Memory B cell (primary cell): ENCODE data around the gene ERN1.

Source experiments
- ATAC-seq: fragments of 150-1000 bp; cut with Tn5 transposase; 2 replicates; pipeline ENCODE4 v1.10.0; 2021; ENCODE audit warnings: low read depth, mild to moderate bottlenecking, moderate library complexity
- DNase-seq, 2 donors: peaks; one replicate each; pipeline ENCODE4 v3.0.0; 2022; ENCODE audit warnings: low spot score in 2 of 2
- H3K27ac Mint-ChIP-seq: one replicate; pipeline ENCODE4 v1.8.0; 2022; ENCODE audit warnings: mild to moderate bottlenecking, moderate library complexity, mixed read lengths
- H3K27me3 Mint-ChIP-seq: one replicate; pipeline ENCODE4 v1.8.0; 2022; ENCODE audit warnings: mixed read lengths
- H3K36me3 Mint-ChIP-seq: one replicate; pipeline ENCODE4 v1.8.0; 2022; ENCODE audit warnings: mild to moderate bottlenecking, mixed read lengths
- H3K4me1 Mint-ChIP-seq: one replicate; pipeline ENCODE4 v1.8.0; 2022; ENCODE audit warnings: mixed read lengths
- H3K4me3 Mint-ChIP-seq: one replicate; pipeline ENCODE4 v1.8.0; 2022; ENCODE audit warnings: mild to moderate bottlenecking, moderate library complexity, mixed read lengths
- H3K9me3 Mint-ChIP-seq: one replicate; pipeline ENCODE4 v1.8.0; 2022; ENCODE audit warnings: mixed read lengths

Gene ERN1

GRCh38 chr17:64164596-64165285, 34.8 kb upstream of the ERN1 start:
- Mint-ChIP-seq H3K27ac (no peak overlapping the region), H3K4me3 (no peak overlapping the region), H3K36me3 (peaks cover 2% of the 10 kb centered on the region), H3K4me1 (no peaks in the 10 kb centered on the region), H3K27me3 (no peaks in the 10 kb centered on the region), H3K9me3 (no peaks in the 10 kb centered on the region)
- no peak for ATAC-seq
- DNase-seq, result no peak

- ATAC-seq (no peak), DNase-seq (no peak)
- Mint-ChIP-seq H3K4me3 (no peak overlapping the region), H3K27me3 (no peaks in the 10 kb centered on the region), H3K9me3 (no peaks in the 10 kb centered on the region), H3K4me1 (no peaks in the 10 kb centered on the region), H3K36me3 (peaks cover 2% of the 10 kb centered on the region), H3K27ac (no peak overlapping the region)
Observed at GRCh38 chr17:64163468-64163867, 33.5 kb upstream of the ERN1 start.

GRCh38 chr17:64162554-64162953, 32.6 kb upstream of the ERN1 start:
- Mint-ChIP-seq H3K36me3 (peaks cover 2% of the 10 kb centered on the region), H3K4me1 (no peaks in the 10 kb centered on the region), H3K9me3 (no peaks in the 10 kb centered on the region), H3K4me3 (no peak overlapping the region), H3K27me3 (no peaks in the 10 kb centered on the region), H3K27ac (no peak overlapping the region)
- no peak for DNase-seq
- no peak for ATAC-seq

- Mint-ChIP-seq H3K27me3 (no peaks in the 10 kb centered on the region), H3K4me3 (no peak overlapping the region), H3K27ac (no peak overlapping the region), H3K4me1 (no peaks in the 10 kb centered on the region), H3K36me3 (peaks cover 2% of the 10 kb centered on the region), H3K9me3 (no peaks in the 10 kb centered on the region)
- DNase-seq, result no peak
- no peak for ATAC-seq
Observed at GRCh38 chr17:64161380-64162176, 31.6 kb upstream of the ERN1 start.

GRCh38 chr17:64160378-64160777, 30.4 kb upstream of the ERN1 start:
- H3K36me3 Mint-ChIP-seq, result no peaks in the 10 kb centered on the region
- DNase-seq, result no peak
- no peak overlapping the region for H3K4me3 Mint-ChIP-seq
- no peaks in the 10 kb centered on the region for H3K9me3 Mint-ChIP-seq
- no peaks in the 10 kb centered on the region for H3K4me1 Mint-ChIP-seq
- no peak overlapping the region for H3K27ac Mint-ChIP-seq
- H3K27me3 Mint-ChIP-seq, result no peaks in the 10 kb centered on the region
- no peak for ATAC-seq

- H3K4me1 Mint-ChIP-seq, result no peaks in the 10 kb centered on the region
Observed at GRCh38 chr17:64158831-64159590, 29.1 kb upstream of the ERN1 start.

GRCh38 chr17:64158406-64158805, 28.5 kb upstream of the ERN1 start:
- no peak for ATAC-seq
- H3K4me3 Mint-ChIP-seq, result no peak overlapping the region
- no peaks in the 10 kb centered on the region for H3K27me3 Mint-ChIP-seq
- no peak for DNase-seq
- H3K4me1 Mint-ChIP-seq, result no peaks in the 10 kb centered on the region
- H3K9me3 Mint-ChIP-seq, result no peaks in the 10 kb centered on the region
- no peak overlapping the region for H3K27ac Mint-ChIP-seq
- peaks cover under 1% of the 10 kb centered on the region for H3K36me3 Mint-ChIP-seq

More at GRCh38 chr17:64158831-64159590, 29.1 kb upstream of the ERN1 start:
- Mint-ChIP-seq H3K27ac (no peak overlapping the region), H3K9me3 (no peaks in the 10 kb centered on the region), H3K27me3 (no peaks in the 10 kb centered on the region), H3K4me3 (no peak overlapping the region), H3K36me3 (no peaks in the 10 kb centered on the region)
- DNase-seq, result no peak
- ATAC-seq, result no peak

- Mint-ChIP-seq H3K27ac (no peak overlapping the region), H3K9me3 (no peaks in the 10 kb centered on the region), H3K27me3 (no peaks in the 10 kb centered on the region), H3K4me1 (no peaks in the 10 kb centered on the region), H3K4me3 (no peak overlapping the region), H3K36me3 (peaks cover 6% of the 10 kb centered on the region)
- DNase-seq (no peak), ATAC-seq (no peak)
Observed at GRCh38 chr17:64157669-64158180, 27.8 kb upstream of the ERN1 start.

- H3K27ac Mint-ChIP-seq, result no peak overlapping the region
- peaks cover 6% of the 10 kb centered on the region for H3K36me3 Mint-ChIP-seq
- H3K4me3 Mint-ChIP-seq, result no peak overlapping the region
- ATAC-seq, result no peak
- H3K27me3 Mint-ChIP-seq, result no peaks in the 10 kb centered on the region
- no peak for DNase-seq
- no peaks in the 10 kb centered on the region for H3K9me3 Mint-ChIP-seq
- no peaks in the 10 kb centered on the region for H3K4me1 Mint-ChIP-seq
Observed at GRCh38 chr17:64156670-64157069, 26.7 kb upstream of the ERN1 start.

GRCh38 chr17:64155751-64156544, 26.0 kb upstream of the ERN1 start:
- DNase-seq, result no peak
- Mint-ChIP-seq H3K27me3 (no peaks in the 10 kb centered on the region), H3K27ac (no peak overlapping the region), H3K4me1 (no peaks in the 10 kb centered on the region), H3K36me3 (peaks cover 6% of the 10 kb centered on the region), H3K4me3 (no peak overlapping the region), H3K9me3 (no peaks in the 10 kb centered on the region)
- ATAC-seq, result no peak

GRCh38 chr17:64155129-64155528, 25.2 kb upstream of the ERN1 start:
- H3K4me1 Mint-ChIP-seq, result no peaks in the 10 kb centered on the region
- no peaks in the 10 kb centered on the region for H3K9me3 Mint-ChIP-seq
- no peaks in the 10 kb centered on the region for H3K27me3 Mint-ChIP-seq
- ATAC-seq (no peak), DNase-seq (no peak)
- H3K4me3 Mint-ChIP-seq, result no peak overlapping the region
- H3K27ac Mint-ChIP-seq, result no peak overlapping the region
- H3K36me3 Mint-ChIP-seq, result peaks cover 6% of the 10 kb centered on the region

- DNase-seq (no peak), ATAC-seq (no peak)
- no peaks in the 10 kb centered on the region for H3K27me3 Mint-ChIP-seq
- H3K4me1 Mint-ChIP-seq, result no peaks in the 10 kb centered on the region
- H3K9me3 Mint-ChIP-seq, result no peaks in the 10 kb centered on the region
- H3K4me3 Mint-ChIP-seq, result no peak overlapping the region
- peaks cover 6% of the 10 kb centered on the region for H3K36me3 Mint-ChIP-seq
- H3K27ac Mint-ChIP-seq, result no peak overlapping the region
Observed at GRCh38 chr17:64154717-64155116, 24.8 kb upstream of the ERN1 start.

GRCh38 chr17:64154313-64154695, 24.4 kb upstream of the ERN1 start:
- Mint-ChIP-seq H3K27ac (no peak overlapping the region), H3K27me3 (no peaks in the 10 kb centered on the region), H3K4me1 (no peaks in the 10 kb centered on the region), H3K36me3 (peaks cover 6% of the 10 kb centered on the region), H3K4me3 (no peak overlapping the region), H3K9me3 (no peaks in the 10 kb centered on the region)
- DNase-seq (no peak), ATAC-seq (no peak)
